GM23338 (cell line): ENCODE measurements around the gene CCDC6. TPM values are rescaled to one million over a fixed set of nuclear protein-coding genes. Genes with fewer than 3 reads are reported as not detected.

Experiments
- ATAC-seq: fragments of 200-7000 bp; cut with Tn5 transposase; 3 replicates; pipeline ENCODE4 v1.9.1; 2020
- DNase-seq: peaks from one replicate; pipeline ENCODE4 v3.0.0-alpha.2; 2015; ENCODE audit warnings: low spot score
- H2AFZ ChIP-seq: fragments of 200-600 bp; sonication (generic); 2 replicates; pipeline ENCODE4 v1.8.0; 2016; ENCODE audit warnings: antibody characterized with exemption, mild to moderate bottlenecking, moderate library complexity
- H3F3A ChIP-seq: fragments of 200-600 bp; sonication (generic); replicated peaks from 2 replicates; pipeline ENCODE4 v1.8.0; 2017; ENCODE audit warnings: antibody characterized with exemption, mixed run types, low read depth
- H3K27ac ChIP-seq: fragments of 200-600 bp; sonication (generic); 2 replicates; pipeline ENCODE4 v1.6.1; 2016; ENCODE audit warnings: low read depth
- H3K27me3 ChIP-seq: fragments of 200-600 bp; sonication (generic); 2 replicates; pipeline ENCODE4 v1.8.0; 2016; ENCODE audit warnings: mild to moderate bottlenecking, mixed run types, moderate library complexity; ENCODE audit not compliant: insufficient read depth
- H3K36me3 ChIP-seq: fragments of 200-600 bp; sonication (generic); 2 replicates; pipeline ENCODE4 v1.8.0; 2016; ENCODE audit warnings: mild to moderate bottlenecking; ENCODE audit not compliant: insufficient read depth
- H3K4me1 ChIP-seq: fragments of 200-600 bp; sonication (generic); 2 replicates; pipeline ENCODE4 v1.8.0; 2016; ENCODE audit warnings: mild to moderate bottlenecking, moderate library complexity; ENCODE audit not compliant: insufficient read depth
- H3K4me2 ChIP-seq: fragments of 200-600 bp; sonication (generic); 2 replicates; pipeline ENCODE4 v1.7.1; 2017; ENCODE audit warnings: mixed run types
- H3K4me3 ChIP-seq: fragments of 200-600 bp; sonication (generic); 2 replicates; pipeline ENCODE4 v1.6.1; 2016; ENCODE audit warnings: mixed run types
- H3K79me2 ChIP-seq: fragments of 200-600 bp; sonication (generic); replicated peaks from 2 replicates; pipeline ENCODE4 v1.8.0; 2017; ENCODE audit warnings: mild to moderate bottlenecking; ENCODE audit not compliant: insufficient read depth
- H3K9me2 ChIP-seq: fragments of 200-600 bp; sonication (generic); 2 replicates; pipeline ENCODE4 v1.8.0; 2017; ENCODE audit not compliant: insufficient read depth
- H4K20me1 ChIP-seq: fragments of 200-600 bp; sonication (generic); replicated peaks from 2 replicates; pipeline ENCODE4 v1.8.0; 2017; ENCODE audit warnings: mild to moderate bottlenecking; ENCODE audit not compliant: insufficient read depth
- H3K27ac Mint-ChIP-seq: 2 replicates; pipeline ENCODE4 v1.8.0; 2020; ENCODE audit warnings: inconsistent platforms, mild to moderate bottlenecking, moderate library complexity, mixed read lengths
- H3K27me3 Mint-ChIP-seq: 3 replicates; pipeline ENCODE4 v1.8.0; 2022; ENCODE audit warnings: low read depth, mild to moderate bottlenecking, moderate library complexity, mixed read lengths, inconsistent platforms; ENCODE audit not compliant: insufficient read depth, poor library complexity
- H3K36me3 Mint-ChIP-seq: 3 replicates; pipeline ENCODE4 v1.8.0; 2021; ENCODE audit warnings: low read depth, mild to moderate bottlenecking, inconsistent platforms, moderate library complexity, mixed read lengths
- H3K4me1 Mint-ChIP-seq: 3 replicates; pipeline ENCODE4 v1.8.0; 2020; ENCODE audit warnings: mild to moderate bottlenecking, inconsistent platforms, mixed read lengths
- H3K4me3 Mint-ChIP-seq: 3 replicates; pipeline ENCODE4 v1.8.0; 2021; ENCODE audit warnings: moderate library complexity, mild to moderate bottlenecking, inconsistent platforms, mixed read lengths
- H3K9me3 Mint-ChIP-seq: 3 replicates; pipeline ENCODE4 v1.8.0; 2020; ENCODE audit warnings: moderate library complexity, mild to moderate bottlenecking, inconsistent platforms, mixed read lengths
- CREB1 ChIP-seq: fragments of 250-450 bp; sonication (Bioruptor Pico); IDR thresholded peaks from 2 replicates; pipeline ENCODE4 v1.5.0; 2020; ENCODE audit warnings: low read depth, mild to moderate bottlenecking, moderate library complexity
- CTCF ChIP-seq, 2 experiments: fragments of 200-600 bp in 1 of 2; sonication (generic) in 1 of 2; conservative IDR thresholded peaks; 2 replicates each; pipeline versions ENCODE4 v1.5.1 to v1.6.1; 2016 to 2017; ENCODE audit warnings: antibody characterized with exemption in 2 of 2, low read depth in 2 of 2, mild to moderate bottlenecking in 2 of 2, moderate library complexity in 1 of 2
- EZH2 ChIP-seq: fragments of 200-600 bp; sonication (generic); IDR thresholded peaks from one replicate; pipeline ENCODE4 v1.8.0; 2017; ENCODE audit warnings: antibody characterized with exemption, mild to moderate bottlenecking, low read depth; ENCODE audit not compliant: unreplicated experiment
- EZH2phosphoT487 ChIP-seq: fragments of 200-600 bp; sonication (generic); IDR thresholded peaks from one replicate; pipeline ENCODE4 v1.8.1; 2018; ENCODE audit warnings: antibody characterized with exemption; ENCODE audit not compliant: unreplicated experiment
- JUNB ChIP-seq: IDR thresholded peaks from one replicate; pipeline ENCODE4 v1.6.1; 2016; ENCODE audit warnings: antibody characterized with exemption; ENCODE audit not compliant: unreplicated experiment
- NANOG ChIP-seq: IDR thresholded peaks from 2 replicates; pipeline ENCODE4 v1.6.1; 2016; ENCODE audit warnings: antibody characterized with exemption, borderline replicate concordance
- POLR2AphosphoS5 ChIP-seq: IDR thresholded peaks from 2 replicates; pipeline ENCODE4 v1.6.1; 2016; ENCODE audit warnings: antibody characterized with exemption, low read depth
- REST ChIP-seq: IDR thresholded peaks from one replicate; pipeline ENCODE4 v1.6.1; 2018; ENCODE audit warnings: antibody characterized with exemption; ENCODE audit not compliant: unreplicated experiment
- STAT1 ChIP-seq: IDR thresholded peaks from one replicate; pipeline ENCODE4 v1.6.1; 2016; ENCODE audit warnings: antibody characterized with exemption; ENCODE audit not compliant: unreplicated experiment
- ZNF114 ChIP-seq: fragments of 250-450 bp; sonication (Bioruptor Pico); IDR thresholded peaks from 2 replicates; pipeline ENCODE4 v1.5.0; 2020; ENCODE audit warnings: mild to moderate bottlenecking, moderate library complexity
- ZNF331 ChIP-seq: fragments of 250-450 bp; sonication (Bioruptor Pico); IDR thresholded peaks from 2 replicates; pipeline ENCODE4 v1.5.0; 2020; ENCODE audit warnings: low read depth, mild to moderate bottlenecking, moderate library complexity
- polyA plus RNA-seq: library from polyadenylated mRNA; unstranded; fragments of >200 nt; fragmentation: Nextera tagmentation; extraction: Ambion mirVana; gene quantifications from 2 replicates; pipeline ENCODE4 v1.2.1, GENCODE V29; 2016
- total RNA-seq: library from RNA; depleted of rRNA; stranded (reverse); fragments of >200 nt; shearing (Covaris generic); gene quantifications from 2 replicates; pipeline ENCODE4 v1.2.3, GENCODE V29; 2014
- TF ChIP-seq, protein P1 (sequence below): IDR thresholded peaks from 2 replicates; pipeline ENCODE4 v1.6.1; 2016; ENCODE audit warnings: antibody characterized with exemption
- TF ChIP-seq, protein P2 (sequence below): fragments of 250-450 bp; sonication (Bioruptor Pico); IDR thresholded peaks from 2 replicates; pipeline ENCODE4 v1.5.0; 2020; ENCODE audit warnings: mild to moderate bottlenecking, moderate library complexity

CCDC6 gene
- total and polyA plus RNA-seq, 2 experiments from 2014 or later: 32.5 to 66.9 TPM

- Histone ChIP-seq H4K20me1 (peaks cover 22% of the 10 kb centered on the region), H2AFZ (no peak overlapping the region), H3K27me3 (no peaks in the 10 kb centered on the region), H3K27ac (no peak overlapping the region), H3K9me2 (no peaks in the 10 kb centered on the region), H3K4me3 (no peak overlapping the region), H3K4me2 (no peak overlapping the region), H3K4me1 (peaks cover 47% of the 10 kb centered on the region), H3K79me2 (peaks cover 62% of the 10 kb centered on the region), H3K36me3 (no peaks in the 10 kb centered on the region), H3F3A (no peaks in the 10 kb centered on the region)
- Mint-ChIP-seq H3K9me3 (no peaks in the 10 kb centered on the region), H3K27me3 (no peaks in the 10 kb centered on the region), H3K4me3 (no peak overlapping the region), H3K4me1 (peaks cover 58% of the 10 kb centered on the region), H3K27ac (no peak overlapping the region), H3K36me3 (peaks cover 15% of the 10 kb centered on the region; the same call in 2 of the 3 replicates)
- DNase-seq: no peak
- no peak for TF ChIP-seq ZNF331 (CRISPR knock-in tag)
- TF ChIP-seq NANOG: no peak
- no peak for TF ChIP-seq JUNB
- no peak for TF ChIP-seq CREB1 (CRISPR knock-in tag)
- TF ChIP-seq EZH2: no peak
- TF ChIP-seq REST: no peak
- no peak for TF ChIP-seq CTCF (conservative IDR thresholded peaks at IDR 0.05; ENCODE audit: low read depth in 2 of 2)
- TF ChIP-seq, protein P1, sequence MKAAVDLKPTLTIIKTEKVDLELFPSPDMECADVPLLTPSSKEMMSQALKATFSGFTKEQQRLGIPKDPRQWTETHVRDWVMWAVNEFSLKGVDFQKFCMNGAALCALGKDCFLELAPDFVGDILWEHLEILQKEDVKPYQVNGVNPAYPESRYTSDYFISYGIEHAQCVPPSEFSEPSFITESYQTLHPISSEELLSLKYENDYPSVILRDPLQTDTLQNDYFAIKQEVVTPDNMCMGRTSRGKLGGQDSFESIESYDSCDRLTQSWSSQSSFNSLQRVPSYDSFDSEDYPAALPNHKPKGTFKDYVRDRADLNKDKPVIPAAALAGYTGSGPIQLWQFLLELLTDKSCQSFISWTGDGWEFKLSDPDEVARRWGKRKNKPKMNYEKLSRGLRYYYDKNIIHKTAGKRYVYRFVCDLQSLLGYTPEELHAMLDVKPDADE: no peak
- TF ChIP-seq, protein P2, sequence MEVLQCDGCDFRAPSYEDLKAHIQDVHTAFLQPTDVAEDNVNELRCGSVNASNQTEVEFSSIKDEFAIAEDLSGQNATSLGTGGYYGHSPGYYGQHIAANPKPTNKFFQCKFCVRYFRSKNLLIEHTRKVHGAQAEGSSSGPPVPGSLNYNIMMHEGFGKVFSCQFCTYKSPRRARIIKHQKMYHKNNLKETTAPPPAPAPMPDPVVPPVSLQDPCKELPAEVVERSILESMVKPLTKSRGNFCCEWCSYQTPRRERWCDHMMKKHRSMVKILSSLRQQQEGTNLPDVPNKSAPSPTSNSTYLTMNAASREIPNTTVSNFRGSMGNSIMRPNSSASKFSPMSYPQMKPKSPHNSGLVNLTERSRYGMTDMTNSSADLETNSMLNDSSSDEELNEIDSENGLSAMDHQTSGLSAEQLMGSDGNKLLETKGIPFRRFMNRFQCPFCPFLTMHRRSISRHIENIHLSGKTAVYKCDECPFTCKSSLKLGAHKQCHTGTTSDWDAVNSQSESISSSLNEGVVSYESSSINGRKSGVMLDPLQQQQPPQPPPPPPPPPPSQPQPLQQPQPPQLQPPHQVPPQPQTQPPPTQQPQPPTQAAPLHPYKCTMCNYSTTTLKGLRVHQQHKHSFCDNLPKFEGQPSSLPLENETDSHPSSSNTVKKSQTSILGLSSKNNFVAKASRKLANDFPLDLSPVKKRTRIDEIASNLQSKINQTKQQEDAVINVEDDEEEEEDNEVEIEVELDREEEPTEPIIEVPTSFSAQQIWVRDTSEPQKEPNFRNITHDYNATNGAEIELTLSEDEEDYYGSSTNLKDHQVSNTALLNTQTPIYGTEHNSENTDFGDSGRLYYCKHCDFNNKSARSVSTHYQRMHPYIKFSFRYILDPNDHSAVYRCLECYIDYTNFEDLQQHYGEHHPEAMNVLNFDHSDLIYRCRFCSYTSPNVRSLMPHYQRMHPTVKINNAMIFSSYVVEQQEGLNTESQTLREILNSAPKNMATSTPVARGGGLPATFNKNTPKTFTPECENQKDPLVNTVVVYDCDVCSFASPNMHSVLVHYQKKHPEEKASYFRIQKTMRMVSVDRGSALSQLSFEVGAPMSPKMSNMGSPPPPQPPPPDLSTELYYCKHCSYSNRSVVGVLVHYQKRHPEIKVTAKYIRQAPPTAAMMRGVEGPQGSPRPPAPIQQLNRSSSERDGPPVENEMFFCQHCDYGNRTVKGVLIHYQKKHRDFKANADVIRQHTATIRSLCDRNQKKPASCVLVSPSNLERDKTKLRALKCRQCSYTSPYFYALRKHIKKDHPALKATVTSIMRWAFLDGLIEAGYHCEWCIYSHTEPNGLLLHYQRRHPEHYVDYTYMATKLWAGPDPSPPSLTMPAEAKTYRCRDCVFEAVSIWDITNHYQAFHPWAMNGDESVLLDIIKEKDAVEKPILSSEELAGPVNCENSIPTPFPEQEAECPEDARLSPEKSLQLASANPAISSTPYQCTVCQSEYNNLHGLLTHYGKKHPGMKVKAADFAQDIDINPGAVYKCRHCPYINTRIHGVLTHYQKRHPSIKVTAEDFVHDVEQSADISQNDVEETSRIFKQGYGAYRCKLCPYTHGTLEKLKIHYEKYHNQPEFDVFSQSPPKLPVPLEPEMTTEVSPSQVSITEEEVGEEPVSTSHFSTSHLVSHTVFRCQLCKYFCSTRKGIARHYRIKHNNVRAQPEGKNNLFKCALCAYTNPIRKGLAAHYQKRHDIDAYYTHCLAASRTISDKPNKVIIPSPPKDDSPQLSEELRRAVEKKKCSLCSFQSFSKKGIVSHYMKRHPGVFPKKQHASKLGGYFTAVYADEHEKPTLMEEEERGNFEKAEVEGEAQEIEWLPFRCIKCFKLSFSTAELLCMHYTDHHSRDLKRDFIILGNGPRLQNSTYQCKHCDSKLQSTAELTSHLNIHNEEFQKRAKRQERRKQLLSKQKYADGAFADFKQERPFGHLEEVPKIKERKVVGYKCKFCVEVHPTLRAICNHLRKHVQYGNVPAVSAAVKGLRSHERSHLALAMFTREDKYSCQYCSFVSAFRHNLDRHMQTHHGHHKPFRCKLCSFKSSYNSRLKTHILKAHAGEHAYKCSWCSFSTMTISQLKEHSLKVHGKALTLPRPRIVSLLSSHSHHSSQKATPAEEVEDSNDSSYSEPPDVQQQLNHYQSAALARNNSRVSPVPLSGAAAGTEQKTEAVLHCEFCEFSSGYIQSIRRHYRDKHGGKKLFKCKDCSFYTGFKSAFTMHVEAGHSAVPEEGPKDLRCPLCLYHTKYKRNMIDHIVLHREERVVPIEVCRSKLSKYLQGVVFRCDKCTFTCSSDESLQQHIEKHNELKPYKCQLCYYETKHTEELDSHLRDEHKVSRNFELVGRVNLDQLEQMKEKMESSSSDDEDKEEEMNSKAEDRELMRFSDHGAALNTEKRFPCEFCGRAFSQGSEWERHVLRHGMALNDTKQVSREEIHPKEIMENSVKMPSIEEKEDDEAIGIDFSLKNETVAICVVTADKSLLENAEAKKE (CRISPR knock-in tag): no peak
- TF ChIP-seq EZH2phosphoT487: no peak
- TF ChIP-seq POLR2AphosphoS5: no peak
- no peak for TF ChIP-seq ZNF114
- TF ChIP-seq STAT1: no peak
- ATAC-seq: no peak
These were observed 54.5 kb downstream of the CCDC6 start for GRCh38 chr10:59851864-59852263.
